Choroid plexus epithelial cell (primary cell): Measurements from ENCODE around the gene ZIK1.

Experiments used
- DNase-seq: peaks from one replicate; pipeline ENCODE4 v3.0.0-alpha.2; 2010; ENCODE audit warnings: low read depth
- H3K4me3 ChIP-seq: 2 replicates; pipeline ENCODE4 v1.5.1; 2011; ENCODE audit warnings: low read depth, mild to moderate bottlenecking, control low read depth, low read length, moderate library complexity
- TF ChIP-seq, protein P1 (sequence below): conservative IDR thresholded peaks from 2 replicates; pipeline ENCODE4 v1.5.1; 2011; ENCODE audit warnings: low read depth, mild to moderate bottlenecking, control low read depth, inconsistent platforms, low read length, moderate library complexity

The ZIK1 gene

DNA sequence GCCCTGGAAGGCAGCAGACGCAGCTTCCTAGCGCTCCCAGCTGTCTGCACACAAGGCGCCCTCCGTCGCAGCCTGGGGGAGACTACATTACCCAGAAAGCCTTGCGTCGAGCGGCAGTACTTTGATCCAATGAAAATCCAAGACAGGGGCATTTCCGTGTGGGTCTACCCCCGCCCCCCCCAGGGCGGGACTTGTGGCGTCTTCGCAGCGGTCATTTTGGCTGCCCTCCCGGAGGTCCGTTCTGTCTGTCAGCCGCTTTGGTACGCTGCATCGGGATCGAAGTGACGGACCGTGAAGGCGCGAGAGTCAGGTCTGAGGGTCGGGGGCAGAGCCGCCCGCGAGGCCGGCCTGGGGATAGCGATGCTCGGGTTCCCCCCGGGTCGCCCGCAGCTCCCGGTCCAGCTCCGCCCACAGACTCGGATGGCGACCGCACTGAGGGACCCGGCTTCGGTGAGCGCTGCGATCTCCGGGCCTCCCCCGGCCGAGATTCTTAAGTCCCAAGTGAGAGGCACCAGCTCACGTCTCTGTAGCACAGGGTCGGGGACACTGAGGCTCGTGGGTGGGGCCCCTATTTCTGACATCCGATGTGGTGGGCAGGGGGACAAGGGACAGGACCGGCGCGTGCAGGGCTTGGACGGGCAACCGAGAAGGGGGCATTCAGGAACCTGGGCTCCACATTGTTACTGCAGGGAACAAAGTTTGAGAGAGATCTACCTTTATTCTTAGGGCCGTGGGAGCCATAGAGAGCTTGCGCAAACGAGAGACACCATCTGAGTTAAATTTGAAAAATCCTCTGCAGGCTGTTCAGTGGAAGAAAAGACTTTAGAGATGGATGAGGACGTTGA is 49.3 kb downstream of the ZIK1 start, which contains the start of gene ZNF211:
TSS of gene ZNF211 (plus strand) at position 182 of the 845 bp plus-strand sequence. CDS start at position 361, 179 bp downstream.
- TF ChIP-seq, protein P1, sequence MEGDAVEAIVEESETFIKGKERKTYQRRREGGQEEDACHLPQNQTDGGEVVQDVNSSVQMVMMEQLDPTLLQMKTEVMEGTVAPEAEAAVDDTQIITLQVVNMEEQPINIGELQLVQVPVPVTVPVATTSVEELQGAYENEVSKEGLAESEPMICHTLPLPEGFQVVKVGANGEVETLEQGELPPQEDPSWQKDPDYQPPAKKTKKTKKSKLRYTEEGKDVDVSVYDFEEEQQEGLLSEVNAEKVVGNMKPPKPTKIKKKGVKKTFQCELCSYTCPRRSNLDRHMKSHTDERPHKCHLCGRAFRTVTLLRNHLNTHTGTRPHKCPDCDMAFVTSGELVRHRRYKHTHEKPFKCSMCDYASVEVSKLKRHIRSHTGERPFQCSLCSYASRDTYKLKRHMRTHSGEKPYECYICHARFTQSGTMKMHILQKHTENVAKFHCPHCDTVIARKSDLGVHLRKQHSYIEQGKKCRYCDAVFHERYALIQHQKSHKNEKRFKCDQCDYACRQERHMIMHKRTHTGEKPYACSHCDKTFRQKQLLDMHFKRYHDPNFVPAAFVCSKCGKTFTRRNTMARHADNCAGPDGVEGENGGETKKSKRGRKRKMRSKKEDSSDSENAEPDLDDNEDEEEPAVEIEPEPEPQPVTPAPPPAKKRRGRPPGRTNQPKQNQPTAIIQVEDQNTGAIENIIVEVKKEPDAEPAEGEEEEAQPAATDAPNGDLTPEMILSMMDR = no peak
- H3K4me3 ChIP-seq = peak within 1 kb of the TSS; percentile 96
- peak; percentile 96 for DNase-seq

DNA sequence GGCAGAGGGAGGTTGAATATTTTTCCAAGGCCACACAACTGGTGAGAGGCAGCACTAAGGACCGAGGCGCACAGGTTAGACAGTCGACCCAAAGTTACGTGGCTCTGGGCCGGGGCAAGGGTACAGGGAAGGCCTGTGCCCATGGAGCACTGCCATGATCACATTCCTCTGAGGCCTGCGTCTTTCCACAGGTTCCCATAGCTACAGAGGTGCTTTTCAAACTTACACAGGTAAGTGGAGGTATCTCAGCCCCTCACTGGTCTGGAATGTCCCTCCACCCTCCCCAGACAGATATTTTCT is 49.8 kb downstream of the ZIK1 start:
- DNase-seq = no peak
- peak overlapping the region; percentile 96 for H3K4me3 ChIP-seq
- TF ChIP-seq, protein P1 = no peak

DNA sequence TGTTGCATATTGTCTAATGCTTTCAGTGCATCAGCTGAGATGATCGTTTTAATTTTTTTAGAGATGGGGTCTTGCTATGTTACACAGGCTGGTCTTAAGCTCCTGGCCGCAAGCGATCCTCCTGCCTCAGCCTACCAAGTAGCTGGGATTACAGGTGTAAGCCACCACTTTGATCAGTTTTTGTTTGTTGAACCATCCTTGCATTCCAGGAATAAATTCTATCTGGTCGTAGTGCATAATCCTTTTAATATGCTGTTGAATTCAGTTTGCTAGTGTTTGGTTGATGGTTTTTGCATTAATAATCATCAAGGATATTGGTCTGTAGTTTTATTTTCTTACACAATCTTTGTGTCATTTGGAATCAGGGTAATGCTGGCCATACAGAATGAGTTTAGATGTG is 53.4 kb downstream of the ZIK1 start:
- TF ChIP-seq, protein P1 = no peak
- no peak for DNase-seq
- H3K4me3 ChIP-seq = no peak overlapping the region

DNA sequence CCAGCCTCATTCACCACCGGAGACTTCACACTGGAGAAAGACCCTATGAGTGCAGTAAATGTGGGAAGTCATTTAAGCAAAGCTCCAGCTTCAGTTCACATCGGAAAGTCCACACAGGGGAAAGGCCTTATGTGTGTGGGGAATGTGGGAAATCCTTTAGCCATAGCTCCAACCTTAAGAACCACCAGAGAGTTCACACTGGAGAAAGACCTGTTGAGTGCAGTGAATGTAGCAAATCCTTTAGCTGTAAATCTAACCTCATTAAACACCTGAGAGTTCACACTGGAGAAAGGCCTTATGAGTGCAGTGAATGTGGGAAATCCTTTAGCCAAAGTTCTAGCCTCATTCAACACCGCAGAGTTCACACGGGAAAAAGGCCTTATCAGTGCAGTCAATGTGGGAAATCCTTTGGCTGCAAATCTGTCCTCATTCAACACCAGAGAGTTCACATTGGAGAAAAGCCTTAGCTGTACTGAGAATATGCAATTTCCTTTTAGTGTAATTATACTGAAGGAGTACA is 57.8 kb downstream of the ZIK1 start:
- TF ChIP-seq, protein P1 = no peak
- no peak for DNase-seq
- no peak overlapping the region for H3K4me3 ChIP-seq

DNA sequence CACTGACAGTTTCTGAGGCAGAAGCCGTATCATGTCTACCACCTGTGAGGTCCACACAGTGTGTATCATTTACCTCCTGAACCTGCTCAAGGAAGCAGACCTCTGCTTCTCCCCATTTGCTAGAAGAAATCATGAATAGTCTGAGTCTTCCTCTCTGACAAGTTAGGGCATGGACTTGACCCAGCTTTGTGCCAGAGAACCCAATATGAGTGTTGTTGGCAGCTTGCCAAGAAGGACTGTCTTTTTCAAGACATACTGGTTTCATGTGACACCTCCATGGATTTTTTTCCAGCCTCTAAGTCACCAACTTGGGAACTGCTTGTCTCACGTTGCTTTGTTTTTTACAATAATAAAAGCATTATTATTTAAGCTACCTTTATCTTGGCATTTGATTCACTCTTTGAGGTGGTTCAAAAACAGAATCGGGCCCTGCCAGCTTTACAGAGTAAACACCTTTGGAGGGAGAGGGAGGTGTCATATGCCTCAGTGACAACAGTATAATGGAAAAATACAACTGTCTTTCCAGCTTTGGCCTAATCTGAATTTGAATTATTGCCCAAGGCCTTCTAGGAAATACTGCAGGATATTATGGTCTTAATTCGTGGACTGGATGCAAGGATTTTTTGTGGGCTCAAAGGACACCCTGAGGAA is 58.6 kb downstream of the ZIK1 start:
- TF ChIP-seq, protein P1 = no peak
- no peak overlapping the region for H3K4me3 ChIP-seq
- DNase-seq = no peak
